ENCODE data around the gene PPARGC1A.

DNA sequence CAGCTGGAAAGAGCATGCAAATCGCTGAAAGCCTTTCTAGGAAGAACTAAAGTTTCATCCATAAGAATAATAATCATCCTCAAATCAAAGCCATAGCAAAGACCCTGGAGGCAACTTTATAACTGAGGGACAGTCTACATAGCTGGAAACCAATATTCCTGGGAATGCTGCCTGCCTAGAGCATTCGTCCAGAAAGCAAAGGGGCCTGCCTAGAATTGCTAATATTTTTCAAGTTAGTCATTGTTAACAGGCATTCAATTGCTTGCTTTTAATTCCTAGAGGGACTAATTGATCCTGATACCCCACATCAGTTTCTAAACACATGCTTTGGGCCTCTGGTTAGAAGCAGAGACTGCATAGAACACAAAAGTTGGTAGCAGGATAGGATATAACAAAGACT lies 4.2 kb upstream of the PPARGC1A start:
- TF ChIP-seq CTCF (IDR thresholded peaks at IDR 0.05) (no peak), EZH2 (IDR thresholded peaks at IDR 0.05; ENCODE audit: borderline replicate concordance, insufficient read depth, low read depth, low read length, poor library complexity, severe bottlenecking) (no peak)

Measured in B cell (primary cell).